GM12875 (cell line): ENCODE results near the gene PRDX5.

Source experiments
- H3K4me3 ChIP-seq: one replicate; pipeline ENCODE4 v1.5.1; 2011; ENCODE audit warnings: low read depth, low read length, control low read depth
- CTCF ChIP-seq: IDR thresholded peaks from 2 replicates; pipeline ENCODE4 v1.5.1; 2011; ENCODE audit warnings: low read depth, mild to moderate bottlenecking, control low read depth, inconsistent platforms, low read length, moderate library complexity, borderline replicate concordance; ENCODE audit not compliant: insufficient read depth

PRDX5 gene

GRCh38 chr11:64278576-64279190, 39.2 kb upstream of the PRDX5 start:
- no peak for TF ChIP-seq CTCF
- no peak overlapping the region for H3K4me3 ChIP-seq

- no peak for TF ChIP-seq CTCF
- H3K4me3 ChIP-seq: no peak overlapping the region
These were observed 35.8 kb upstream of the PRDX5 start for GRCh38 chr11:64281957-64282770.

GRCh38 chr11:64283092-64283491, 34.8 kb upstream of the PRDX5 start:
- TF ChIP-seq CTCF: no peak
- H3K4me3 ChIP-seq: no peak overlapping the region

GRCh38 chr11:64284048-64284961, 33.6 kb upstream of the PRDX5 start, which contains the start of gene BAD:
Gene BAD, minus strand, starts transcription at chr11:64284665. Its CDS starts 297 bp downstream, at chr11:64284368.
- no peak for TF ChIP-seq CTCF
- peak within 1 kb of the TSS; percentile 79 for H3K4me3 ChIP-seq

GRCh38 chr11:64284962-64285884, 32.7 kb upstream of the PRDX5 start, which contains the start of gene GPR137:
Gene GPR137, plus strand, starts transcription at chr11:64285848. Its CDS starts 677 bp downstream, at chr11:64286525.
- H3K4me3 ChIP-seq: peak within 1 kb of the TSS; percentile 79
- no peak for TF ChIP-seq CTCF
